HepG2 (cell line): ENCODE data around the gene SCAPER. TPM values are rescaled to one million over a fixed set of nuclear protein-coding genes. Genes with fewer than 3 reads are reported as not detected.

Experiments
- ATAC-seq: fragments of 200-7000 bp; cut with Tn5 transposase; 3 replicates; pipeline ENCODE4 v1.9.1; 2020; ENCODE audit warnings: mild to moderate bottlenecking, moderate library complexity
- BruUV-seq: library from RNA; stranded (reverse); fragments of 400-500 nt; replicated peaks from 2 replicates; lab custom pipeline; 2021; lab: Mats Ljungman, UMichigan
- CTCF ChIA-PET: fragments of 300-600 bp; formaldehyde crosslinking; extraction: SDS; loops from one replicate; lab custom pipeline; 2021; ENCODE audit warnings: low total read pairs, inconsistent platforms, low intra/inter-chr PET ratio; lab: Yijun Ruan, JAX
- POLR2A ChIA-PET: fragments of 350-600 bp; sonication (Branson Sonifier 250); formaldehyde crosslinking; loops from one replicate; lab custom pipeline; 2020; ENCODE audit warnings: antibody characterized with exemption, inconsistent platforms; lab: Yijun Ruan, JAX
- DNase-seq: peaks from one replicate; pipeline ENCODE4 v3.0.0-alpha.2; 2015; ENCODE audit warnings: low spot score
- FAIRE-seq: peaks from 3 replicates; lab custom pipeline; 2011; peaks lifted over from hg19 to GRCh38; lab: Jason Lieb, UNC
- H2AFZ ChIP-seq: one replicate; pipeline ENCODE4 v1.6.1; 2011; ENCODE audit warnings: low read length, inconsistent platforms
- H3K27ac ChIP-seq: fragments of 300-600 bp; 3 replicates; pipeline ENCODE4 v1.8.0; 2011; ENCODE audit warnings: mixed run types, mild to moderate bottlenecking, mixed read lengths, low read length, inconsistent platforms; ENCODE audit not compliant: insufficient read depth; ENCODE audit errors: extremely low read length
- H3K27me3 ChIP-seq, 2 experiments: fragments of 200-600 bp in 1 of 2; 2 replicates in 1 of 2; 3 replicates in 1 of 2; pipeline versions ENCODE4 v1.6.0 to v1.8.0; 2011; ENCODE audit warnings: low read length in 2 of 2, mild to moderate bottlenecking in 2 of 2, moderate library complexity in 2 of 2, inconsistent platforms in 1 of 2; ENCODE audit not compliant: insufficient read depth in 2 of 2, control insufficient read depth in 1 of 2
- H3K36me3 ChIP-seq, 2 experiments: fragments of 200-600 bp in 1 of 2; replicated peaks in 1 of 2; 2 replicates in 1 of 2; 3 replicates in 1 of 2; pipeline versions ENCODE4 v1.5.1 to v1.8.0; 2011; ENCODE audit warnings: low read length in 2 of 2, inconsistent platforms in 1 of 2; ENCODE audit not compliant: insufficient read depth in 2 of 2, control insufficient read depth in 1 of 2
- H3K4me1 ChIP-seq: 2 replicates; pipeline ENCODE4 v1.5.1; 2012; ENCODE audit warnings: low read length, inconsistent platforms; ENCODE audit not compliant: insufficient read depth
- H3K4me2 ChIP-seq: 2 replicates; pipeline ENCODE4 v1.6.0; 2011; ENCODE audit warnings: low read depth, low read length, inconsistent platforms
- H3K4me3 ChIP-seq, 3 experiments: fragments of 200-600 bp in 1 of 3; sonication (generic), shearing (Covaris generic) in 1 of 3; replicated peaks in 1 of 3; 2 replicates each; pipeline ENCODE4 v1.5.1; 2011 to 2016; ENCODE audit warnings: low read length in 3 of 3, inconsistent platforms in 2 of 3, low read depth in 2 of 3, mild to moderate bottlenecking in 2 of 3, control low read depth in 1 of 3, mixed read lengths in 1 of 3; ENCODE audit not compliant: insufficient read depth in 1 of 3
- H3K79me2 ChIP-seq: one replicate; pipeline ENCODE4 v1.6.1; 2011; ENCODE audit warnings: low read length, inconsistent platforms; ENCODE audit not compliant: insufficient read depth
- H3K9ac ChIP-seq: 2 replicates; pipeline ENCODE4 v1.6.0; 2011; ENCODE audit warnings: mild to moderate bottlenecking, low read depth, low read length, inconsistent platforms; ENCODE audit not compliant: insufficient read depth
- H3K9me3 ChIP-seq: 2 replicates; pipeline ENCODE4 v1.5.1; 2012; ENCODE audit warnings: mild to moderate bottlenecking, low read length
- H4K20me1 ChIP-seq: 2 replicates; pipeline ENCODE4 v1.6.0; 2011; ENCODE audit warnings: inconsistent platforms, mild to moderate bottlenecking, low read length, moderate library complexity; ENCODE audit not compliant: insufficient read depth
- CTCF ChIP-seq: sonication (generic); formaldehyde crosslinking; IDR thresholded peaks from 2 replicates; pipeline ENCODE4 v1.5.0; 2020; ENCODE audit warnings: mild to moderate bottlenecking, missing genetic modification reagents, moderate library complexity
- ELF4 ChIP-seq: sonication (generic); formaldehyde crosslinking; IDR thresholded peaks from 2 replicates; pipeline ENCODE4 v1.5.0; 2020; ENCODE audit warnings: missing genetic modification reagents, mild to moderate bottlenecking, moderate library complexity, borderline replicate concordance
- FOXO4 ChIP-seq: sonication (generic); formaldehyde crosslinking; conservative IDR thresholded peaks from 2 replicates; pipeline ENCODE4 v1.8.1; 2023; ENCODE audit warnings: missing genetic modification reagents
- ISX ChIP-seq: sonication (generic); formaldehyde crosslinking; conservative IDR thresholded peaks from 2 replicates; pipeline ENCODE4 v1.5.0; 2020; ENCODE audit warnings: missing genetic modification reagents
- JUNB ChIP-seq: sonication (generic); formaldehyde crosslinking; IDR thresholded peaks from 2 replicates; pipeline ENCODE4 v1.8.0; 2022; ENCODE audit warnings: missing genetic modification reagents, mild to moderate bottlenecking, borderline replicate concordance
- KLF15 ChIP-seq: sonication (generic); formaldehyde crosslinking; IDR thresholded peaks from 2 replicates; pipeline ENCODE4 v1.8.1; 2023; ENCODE audit warnings: borderline replicate concordance, mild to moderate bottlenecking, inconsistent platforms, missing genetic modification reagents, mixed read lengths
- MYC ChIP-seq: sonication (generic); formaldehyde crosslinking; IDR thresholded peaks from 2 replicates; pipeline ENCODE4 v1.9.0; 2021; ENCODE audit warnings: missing genetic modification reagents, borderline replicate concordance
- SOX5 ChIP-seq: IDR thresholded peaks from 2 replicates; pipeline ENCODE4 v1.6.1; 2016; ENCODE audit warnings: borderline replicate concordance
- ZBTB4 ChIP-seq: sonication (generic); formaldehyde crosslinking; IDR thresholded peaks from 2 replicates; pipeline ENCODE4 v1.4.0; 2020; ENCODE audit warnings: missing genetic modification reagents, mild to moderate bottlenecking, borderline replicate concordance
- ZNF558 ChIP-seq: sonication (generic); formaldehyde crosslinking; IDR thresholded peaks from 2 replicates; pipeline ENCODE4 v1.9.0; 2022; ENCODE audit warnings: mild to moderate bottlenecking, missing genetic modification reagents, borderline replicate concordance
- ZNF7 ChIP-seq: IDR thresholded peaks from 2 replicates; pipeline ENCODE4 v1.6.1; 2016; ENCODE audit warnings: missing biosample characterization, missing genetic modification reagents
- ZNF841 ChIP-seq: sonication (generic); formaldehyde crosslinking; IDR thresholded peaks from 2 replicates; pipeline ENCODE4 v1.8.1; 2023; ENCODE audit warnings: missing genetic modification reagents, borderline replicate concordance
- ZUFSP ChIP-seq: sonication (generic); formaldehyde crosslinking; IDR thresholded peaks from 2 replicates; pipeline ENCODE4 v1.9.0; 2021; ENCODE audit warnings: missing genetic modification reagents, mild to moderate bottlenecking, borderline replicate concordance
- WGBS: methylation state at CpG from one replicate; pipeline ENCODE4 v1.1.6; 2017; ENCODE audit warnings: low lambda C conversion rate; 5-methylcytosine and 5-hydroxymethylcytosine counted together
- in situ Hi-C: cut with HindIII; loops from 2 replicates; pipeline ENCODE4 v1.10.0; 2017; ENCODE audit warnings: low pct_unique_long_range_greater_than_20kb; ENCODE audit not compliant: extremely low pct_ligation_motif_present
- intact Hi-C: fragments of 100-400 bp; cut with micrococcal nuclease; formaldehyde crosslinking; loops from one replicate; pipeline ENCODE4 v1.10.0; 2022; ENCODE audit not compliant: unreplicated experiment
- polyA plus RNA-seq, 8 experiments: library from polyadenylated mRNA; depleted of rRNA in 3 of 8; stranded (reverse) in 7 of 8; unstranded in 1 of 8; fragments of >200 nt; fragmentation: Illumina TruSeq in 4 of 8; extraction: Trizol in 4 of 8; gene quantifications; 2 replicates each; pipeline versions ENCODE4 v1.2.1 to v1.2.3, GENCODE V29; 2011 to 2016; ENCODE audit warnings: low read depth in 4 of 8, missing spikeins in 1 of 8, mixed read lengths in 1 of 8; ENCODE audit not compliant: insufficient read depth in 1 of 8
- total RNA-seq, 5 experiments: library from RNA; depleted of rRNA; stranded (reverse); fragments of >200 nt; fragmentation: Illumina TruSeq; extraction: Trizol; gene quantifications; 2 replicates each; pipeline ENCODE4 v1.2.3, GENCODE V29; 2016; ENCODE audit warnings: low read depth in 1 of 5

SCAPER gene
- total and polyA plus RNA-seq, 2 of the 13 experiments (the other 11 are each of a cell fraction or from before 2014, with no cell fraction given): 4.3 to 10.5 TPM

- TF ChIP-seq ZNF841 (CRISPR knock-in tag) (no peak), FOXO4 (CRISPR knock-in tag) (no peak), JUNB (CRISPR knock-in tag) (no peak), ZBTB4 (CRISPR knock-in tag) (no peak), SOX5 (CRISPR knock-in tag) (no peak), ZNF558 (CRISPR knock-in tag) (no peak)
These were observed 226.4 kb downstream of the SCAPER start (continued) for GRCh38 chr15:76678766-76679165.

GRCh38 chr15:76674883-76675282 lies 230.3 kb downstream of the SCAPER start:
- FAIRE-seq (no peak), DNase-seq (no peak), ATAC-seq (no peak)
- Histone ChIP-seq H2AFZ (no peak overlapping the region), H3K4me2 (no peak overlapping the region), H3K27me3 (no peaks in the 10 kb centered on the region; a peak in 1 of 5 replicates), H3K36me3 (no peaks in the 10 kb centered on the region), H3K4me1 (no peaks in the 10 kb centered on the region), H3K4me3 (no peak overlapping the region), H4K20me1 (no peaks in the 10 kb centered on the region), H3K9ac (no peak overlapping the region), H3K9me3 (no peaks in the 10 kb centered on the region), H3K27ac (no peak overlapping the region), H3K79me2 (no peaks in the 10 kb centered on the region)
- intact Hi-C loops (no loop called here), in situ Hi-C loops (no loop called here)
- BruUV-seq: no TSS peak
- POLR2A ChIA-PET: no interaction called here
- 98% methylated on average over 2 of the region's 2 CpGs for whole genome bisulfite sequencing
- CTCF ChIA-PET: no interaction called here
- TF ChIP-seq ELF4 (CRISPR knock-in tag): no peak
- no peak for TF ChIP-seq ZNF7 (CRISPR knock-in tag)
- TF ChIP-seq ZUFSP (CRISPR knock-in tag): no peak
- TF ChIP-seq KLF15 (CRISPR knock-in tag): no peak
- TF ChIP-seq CTCF (CRISPR knock-in tag): no peak
- TF ChIP-seq ISX (CRISPR knock-in tag): no peak
- TF ChIP-seq MYC (CRISPR knock-in tag): no peak
